NCI-H2107 (cell line): ENCODE data around the gene TAF1B.

Experiments
- DNase-seq: peaks from one replicate; lab custom pipeline; 2025; lab: John Stamatoyannopoulos, UW

TAF1B gene

GRCh38 chr2:9808334-9809063 is 34.8 kb upstream of the TAF1B start:
- DNase-seq = no peak

GRCh38 chr2:9809064-9809356 is 34.3 kb upstream of the TAF1B start:
- no peak for DNase-seq

- DNase-seq = no peak
Measured at GRCh38 chr2:9809448-9810088, 33.7 kb upstream of the TAF1B start.

GRCh38 chr2:9811216-9811615 is 32.1 kb upstream of the TAF1B start:
- no peak for DNase-seq

DNA sequence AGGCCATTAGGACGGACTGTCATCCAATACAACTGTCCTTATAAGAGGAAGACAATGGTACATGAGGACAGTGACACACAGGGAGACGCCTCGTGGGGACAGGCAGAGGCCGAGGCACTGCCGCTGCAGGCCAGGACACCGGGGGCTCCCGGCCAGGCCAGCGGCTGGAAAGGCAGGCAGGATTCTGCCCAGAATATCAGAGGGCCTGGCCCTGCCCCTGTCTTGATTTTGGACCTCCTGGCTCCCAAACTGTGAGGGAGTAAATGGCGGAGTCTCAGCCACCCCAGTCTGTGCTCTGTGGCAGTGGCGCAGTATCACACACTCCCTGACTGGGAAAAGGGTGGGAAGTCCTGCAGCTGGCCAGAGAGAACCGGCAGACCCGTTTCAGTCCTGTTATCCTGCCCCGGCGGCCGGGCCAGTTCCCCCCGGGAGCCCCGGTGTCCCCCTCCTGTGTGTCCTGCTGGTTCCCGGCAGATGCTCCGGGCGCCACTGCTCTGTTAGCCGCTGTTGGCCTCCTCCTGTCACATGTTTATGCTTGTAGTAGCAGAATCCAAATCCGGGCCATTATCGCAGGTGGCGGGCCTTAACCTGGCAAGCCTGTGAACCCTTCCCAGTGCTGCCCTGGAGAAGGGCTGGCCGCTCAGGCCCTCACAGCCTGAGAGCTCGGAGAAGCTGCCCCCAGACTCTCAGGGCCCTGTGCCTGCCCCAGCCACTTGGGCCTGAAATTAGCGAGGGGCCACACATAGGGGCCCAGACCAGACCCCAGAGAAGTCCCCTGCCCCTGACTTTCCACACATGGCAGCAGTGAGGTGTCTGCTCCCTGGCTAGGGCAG is 31.4 kb upstream of the TAF1B start:
- DNase-seq = no peak

DNA sequence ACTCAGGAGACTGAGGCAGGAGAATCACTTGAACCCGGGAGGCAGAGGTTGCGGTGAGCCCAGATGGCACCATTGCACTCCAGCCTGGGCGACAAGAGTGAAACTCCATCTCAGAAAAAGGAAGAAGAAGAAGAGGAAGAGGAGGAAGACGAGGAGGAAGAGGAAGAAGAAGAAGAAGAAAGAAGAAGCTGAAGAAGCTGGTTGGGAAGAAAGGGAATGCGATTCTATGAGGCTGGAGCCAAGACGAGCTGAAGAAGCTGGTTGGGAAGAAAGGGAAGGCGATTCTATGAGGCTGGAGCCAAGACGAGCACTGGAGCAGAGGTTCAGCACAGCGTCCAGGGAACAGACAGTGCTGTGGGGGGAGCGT is 30.3 kb upstream of the TAF1B start:
- DNase-seq = no peak

- peak; percentile 49 for DNase-seq
Measured at GRCh38 chr2:9813312-9814128, 29.8 kb upstream of the TAF1B start.

- DNase-seq = no peak
Measured at GRCh38 chr2:9814129-9814868, 29.0 kb upstream of the TAF1B start.

DNA sequence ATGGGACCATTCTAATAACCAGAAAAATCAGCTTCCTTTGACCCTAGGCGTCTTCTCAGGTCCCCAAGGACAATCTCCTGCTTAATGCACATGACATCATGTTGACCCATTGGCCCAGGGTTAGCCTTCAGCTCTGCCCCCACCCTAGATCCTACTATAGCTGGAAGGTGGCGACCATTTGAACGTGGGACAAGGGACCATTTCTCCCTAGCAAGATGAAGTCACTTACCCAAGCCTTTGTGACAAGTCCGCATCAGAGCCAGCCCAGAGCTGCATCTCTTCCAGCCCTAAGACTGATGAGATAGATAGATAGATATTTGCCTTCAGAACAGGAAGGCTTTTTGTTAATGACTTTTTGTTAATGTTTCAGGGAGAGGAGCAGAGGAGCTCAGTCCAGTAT is 28.2 kb upstream of the TAF1B start:
- no peak for DNase-seq

DNA sequence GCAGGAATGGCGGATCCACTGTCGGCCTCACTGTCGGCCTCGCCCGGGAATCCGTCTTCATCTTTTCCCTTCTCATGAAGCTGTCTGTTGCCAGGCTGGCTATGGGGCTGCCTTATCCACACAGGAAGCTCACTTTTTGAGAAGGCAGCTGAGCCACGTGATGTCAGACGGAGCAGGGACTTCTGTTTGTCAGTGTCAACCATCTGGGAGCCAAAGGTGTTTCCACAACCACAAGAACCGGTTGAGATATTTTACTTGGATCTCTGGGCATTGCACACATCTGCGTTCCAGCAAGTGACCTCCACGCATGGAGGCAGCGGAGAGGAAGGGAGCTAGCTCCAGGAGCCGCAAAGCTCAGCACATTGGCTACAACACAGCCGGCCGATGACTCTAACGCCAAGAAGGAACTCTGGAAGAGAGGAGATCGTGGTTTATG is 27.4 kb upstream of the TAF1B start:
- DNase-seq = no peak

- no peak for DNase-seq
Measured at GRCh38 chr2:9818097-9818496, 25.2 kb upstream of the TAF1B start.

- no peak for DNase-seq
Measured at GRCh38 chr2:9819551-9819950, 23.7 kb upstream of the TAF1B start.

DNA sequence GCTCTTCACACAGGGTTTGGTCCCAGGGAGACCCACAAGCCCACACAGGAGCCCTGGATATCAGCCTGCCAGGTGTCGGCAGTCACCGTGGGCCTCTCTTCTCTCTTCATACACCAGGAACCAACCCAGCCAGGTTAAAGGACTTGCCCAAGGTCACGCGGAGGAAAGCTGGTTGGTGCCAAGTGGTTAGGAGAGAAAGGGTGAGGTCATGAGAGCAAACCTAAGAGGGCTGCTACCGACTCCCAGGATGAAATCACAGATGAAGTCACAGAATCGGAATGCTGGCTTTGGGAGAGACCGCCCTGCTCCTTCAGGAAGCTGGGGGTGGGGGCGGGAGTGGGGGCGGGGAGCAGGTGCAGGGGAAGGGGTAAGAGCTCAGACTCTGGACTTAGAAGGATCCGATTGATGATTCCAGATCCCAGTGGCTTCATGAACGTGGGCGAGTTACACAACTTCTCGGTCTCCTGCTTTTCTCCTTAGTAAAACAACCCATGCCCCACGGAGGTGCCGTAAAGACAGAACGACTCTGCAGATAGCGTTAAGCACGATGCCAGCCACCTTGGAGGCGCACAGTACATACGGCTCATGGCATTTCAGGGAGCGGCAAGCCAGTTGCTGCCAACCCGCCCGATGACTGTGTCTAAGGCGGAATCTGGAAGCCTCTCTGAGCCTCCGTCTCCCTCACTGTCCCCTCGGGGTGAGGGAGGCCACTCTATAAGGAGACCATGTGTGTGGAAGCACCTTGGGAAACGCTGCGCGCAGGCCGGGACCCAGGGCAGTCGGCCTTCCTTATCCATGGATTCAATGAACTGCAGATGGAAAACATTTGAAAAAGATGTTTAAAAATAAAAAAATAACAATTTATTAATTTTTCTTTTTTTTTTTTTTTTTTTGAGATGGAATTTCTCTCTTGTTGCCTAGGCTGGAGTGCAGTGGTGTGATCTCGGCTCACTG is 23.0 kb upstream of the TAF1B start:
- no peak for DNase-seq

GRCh38 chr2:9821805-9822445 is 21.3 kb upstream of the TAF1B start:
- no peak for DNase-seq

GRCh38 chr2:9824441-9824840 is 18.8 kb upstream of the TAF1B start:
- DNase-seq = no peak

GRCh38 chr2:9824956-9825720 is 18.1 kb upstream of the TAF1B start:
- DNase-seq = no peak

DNA sequence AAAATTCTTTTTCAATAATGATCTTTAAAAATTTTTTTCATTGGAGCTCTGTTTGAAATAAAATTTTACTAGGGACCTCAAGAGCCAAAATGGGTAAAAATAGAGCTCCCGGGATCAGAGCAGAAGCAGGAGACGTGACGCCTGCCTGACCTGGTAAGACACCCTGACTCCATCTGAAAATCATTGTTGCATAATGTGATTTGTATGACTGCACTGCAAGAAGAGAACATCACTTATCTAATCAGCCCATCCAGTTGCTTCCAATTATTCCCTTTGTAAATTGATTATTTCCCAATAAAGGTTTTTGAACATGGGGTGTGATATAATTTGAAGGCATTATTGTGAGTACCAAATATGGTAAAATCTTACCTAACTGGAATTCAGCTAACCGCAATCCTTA is 17.1 kb upstream of the TAF1B start:
- DNase-seq = no peak

- no peak for DNase-seq
Measured at GRCh38 chr2:9830685-9831410, 12.4 kb upstream of the TAF1B start.

DNA sequence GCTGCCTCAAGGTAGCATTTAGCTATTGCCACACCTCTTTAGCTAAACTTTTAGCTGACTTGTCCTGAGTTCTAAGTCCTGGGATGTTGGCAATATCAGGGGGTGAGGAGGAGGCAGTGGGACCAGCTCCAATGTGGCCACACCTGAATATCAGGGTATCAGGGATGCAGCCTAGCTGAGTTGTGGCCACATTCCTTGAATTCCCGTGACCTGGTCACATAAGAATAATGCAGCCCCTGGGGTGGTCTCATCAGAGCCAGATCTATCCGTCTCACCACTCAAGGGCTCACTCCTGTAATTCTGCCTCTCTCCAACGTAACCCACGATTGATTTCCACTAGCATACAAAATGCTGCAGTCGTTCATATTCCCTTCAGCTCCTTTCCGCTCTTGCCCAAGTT is 11.6 kb upstream of the TAF1B start:
- no peak for DNase-seq
